Measurements from ENCODE around the gene PLAAT2.

DNA sequence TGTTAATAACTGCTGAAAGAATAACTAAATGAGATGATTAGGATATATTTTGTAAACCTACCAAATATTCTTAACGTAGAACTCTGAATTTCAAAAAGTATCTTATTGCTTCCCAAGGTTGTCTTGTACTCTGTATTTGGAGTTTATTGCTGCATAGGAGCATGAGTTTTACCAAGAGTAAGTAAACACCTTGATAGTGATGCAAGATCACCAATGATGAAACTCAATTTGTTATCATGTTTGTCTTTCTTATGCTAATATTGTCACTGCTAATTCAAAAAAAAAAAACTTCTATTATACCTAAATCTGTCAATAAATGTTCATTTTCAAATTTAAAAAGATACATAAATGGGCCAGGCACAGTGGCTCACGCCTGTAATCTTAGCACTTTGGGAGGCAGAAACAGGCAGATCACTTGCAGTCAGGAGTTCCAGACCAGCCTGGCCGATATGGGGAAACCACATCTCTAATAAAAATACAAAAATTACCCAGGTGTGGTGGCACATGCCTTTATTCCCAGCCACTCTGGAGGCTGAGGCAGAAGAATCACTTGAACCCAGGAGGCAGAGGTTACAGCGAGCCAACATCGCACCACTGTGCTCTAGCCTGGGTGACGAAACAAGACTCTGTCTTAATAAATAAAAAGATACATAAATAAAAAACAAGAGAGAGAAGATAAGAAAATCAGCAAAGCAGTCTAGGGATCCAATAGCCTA, 23.4 kb upstream of the PLAAT2 start:
- TF ChIP-seq POLR2A (IDR thresholded peaks at IDR 0.05), result no peak
- TF ChIP-seq, protein P1, sequence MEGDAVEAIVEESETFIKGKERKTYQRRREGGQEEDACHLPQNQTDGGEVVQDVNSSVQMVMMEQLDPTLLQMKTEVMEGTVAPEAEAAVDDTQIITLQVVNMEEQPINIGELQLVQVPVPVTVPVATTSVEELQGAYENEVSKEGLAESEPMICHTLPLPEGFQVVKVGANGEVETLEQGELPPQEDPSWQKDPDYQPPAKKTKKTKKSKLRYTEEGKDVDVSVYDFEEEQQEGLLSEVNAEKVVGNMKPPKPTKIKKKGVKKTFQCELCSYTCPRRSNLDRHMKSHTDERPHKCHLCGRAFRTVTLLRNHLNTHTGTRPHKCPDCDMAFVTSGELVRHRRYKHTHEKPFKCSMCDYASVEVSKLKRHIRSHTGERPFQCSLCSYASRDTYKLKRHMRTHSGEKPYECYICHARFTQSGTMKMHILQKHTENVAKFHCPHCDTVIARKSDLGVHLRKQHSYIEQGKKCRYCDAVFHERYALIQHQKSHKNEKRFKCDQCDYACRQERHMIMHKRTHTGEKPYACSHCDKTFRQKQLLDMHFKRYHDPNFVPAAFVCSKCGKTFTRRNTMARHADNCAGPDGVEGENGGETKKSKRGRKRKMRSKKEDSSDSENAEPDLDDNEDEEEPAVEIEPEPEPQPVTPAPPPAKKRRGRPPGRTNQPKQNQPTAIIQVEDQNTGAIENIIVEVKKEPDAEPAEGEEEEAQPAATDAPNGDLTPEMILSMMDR (IDR thresholded peaks at IDR 0.05), result no peak

Data from prostate gland (tissue), 2 donors.